HG02840 (cell line): ENCODE data around the gene CX3CR1.
A peak's percentile ranks its signal among the peaks of the same experiment; 100 is the strongest.
"Not testable (repeated sequence)": the region's sequence is repeated elsewhere in the genome, so short reads cannot be mapped to it uniquely, and the experiment has no call there.

ENCODE experiments used
- ATAC-seq: cut with Tn5 transposase; IDR thresholded peaks from one replicate; pipeline ENCODE4 v1.9.1; 2021; ENCODE audit warnings: mild to moderate bottlenecking, moderate library complexity, moderate number of reproducible peaks; ENCODE audit not compliant: unreplicated experiment, low FRiP score

The CX3CR1 gene, protein sequence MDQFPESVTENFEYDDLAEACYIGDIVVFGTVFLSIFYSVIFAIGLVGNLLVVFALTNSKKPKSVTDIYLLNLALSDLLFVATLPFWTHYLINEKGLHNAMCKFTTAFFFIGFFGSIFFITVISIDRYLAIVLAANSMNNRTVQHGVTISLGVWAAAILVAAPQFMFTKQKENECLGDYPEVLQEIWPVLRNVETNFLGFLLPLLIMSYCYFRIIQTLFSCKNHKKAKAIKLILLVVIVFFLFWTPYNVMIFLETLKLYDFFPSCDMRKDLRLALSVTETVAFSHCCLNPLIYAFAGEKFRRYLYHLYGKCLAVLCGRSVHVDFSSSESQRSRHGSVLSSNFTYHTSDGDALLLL

DNA sequence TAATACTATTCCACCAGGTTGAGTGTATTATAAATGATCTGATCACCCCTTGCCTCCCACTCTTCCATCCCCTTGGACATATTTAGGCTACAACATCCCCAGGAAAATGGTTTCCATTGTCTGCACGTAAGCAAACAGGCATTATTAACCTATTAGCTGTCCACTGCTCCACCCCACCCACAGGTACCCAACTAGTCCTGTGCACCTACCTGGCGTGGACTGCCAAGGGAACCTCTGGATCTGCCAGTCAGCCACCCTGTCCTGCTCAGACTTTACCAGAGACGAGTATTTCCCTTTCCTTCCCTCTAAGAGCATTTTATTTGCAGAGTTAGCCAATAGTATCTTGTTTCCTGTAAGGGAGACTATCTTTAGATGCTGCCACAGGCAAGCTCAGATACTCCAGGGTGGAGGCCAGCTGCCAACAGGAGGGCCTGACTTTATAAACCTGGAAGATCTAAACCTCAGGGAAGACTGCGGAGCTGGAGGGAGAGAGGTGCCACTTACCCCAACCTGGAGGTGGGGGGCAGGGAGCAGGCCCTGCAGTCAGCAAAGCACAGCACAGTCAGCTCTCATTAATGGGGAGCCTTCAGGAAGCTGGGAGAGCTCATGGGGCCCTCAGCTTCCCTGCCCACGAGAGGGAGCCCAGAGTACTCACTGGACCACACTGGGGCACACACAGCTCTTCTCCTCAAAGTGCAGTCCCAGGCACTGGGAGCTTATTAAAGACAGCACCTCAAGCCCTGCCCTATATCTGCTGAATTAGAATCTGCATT is at the start of gene CX3CR1:
TSS of gene CX3CR1 (minus strand) at position 292 of the 773 bp plus-strand sequence. CDS start 13,527 bp downstream, outside the sequence.
- no peak for ATAC-seq

DNA sequence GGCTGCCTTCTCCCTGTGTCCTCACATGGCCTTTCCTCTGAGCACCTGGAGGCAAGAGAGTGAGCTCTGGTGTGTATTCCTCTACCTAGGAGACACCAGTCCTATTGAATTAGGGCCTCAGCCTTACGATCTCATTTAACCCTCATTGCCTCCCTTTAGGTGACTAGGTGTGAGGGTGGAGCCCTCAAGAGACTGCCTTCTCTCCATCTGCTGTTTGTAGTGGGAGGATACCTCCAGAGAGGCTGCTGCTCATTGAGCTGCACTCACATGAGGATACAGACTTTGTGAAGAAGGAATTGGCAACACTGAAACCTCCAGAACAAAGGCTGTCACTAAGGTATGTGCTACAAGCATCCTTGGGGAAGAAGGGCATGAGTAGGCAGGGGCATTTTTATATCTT is 49.7 kb upstream of the CX3CR1 start, which contains the start of gene CCR8:
TSS of gene CCR8 (plus strand) at position 217 of the 400 bp plus-strand sequence. CDS start 2,623 bp downstream, outside the sequence.
- ATAC-seq, result no peak

DNA sequence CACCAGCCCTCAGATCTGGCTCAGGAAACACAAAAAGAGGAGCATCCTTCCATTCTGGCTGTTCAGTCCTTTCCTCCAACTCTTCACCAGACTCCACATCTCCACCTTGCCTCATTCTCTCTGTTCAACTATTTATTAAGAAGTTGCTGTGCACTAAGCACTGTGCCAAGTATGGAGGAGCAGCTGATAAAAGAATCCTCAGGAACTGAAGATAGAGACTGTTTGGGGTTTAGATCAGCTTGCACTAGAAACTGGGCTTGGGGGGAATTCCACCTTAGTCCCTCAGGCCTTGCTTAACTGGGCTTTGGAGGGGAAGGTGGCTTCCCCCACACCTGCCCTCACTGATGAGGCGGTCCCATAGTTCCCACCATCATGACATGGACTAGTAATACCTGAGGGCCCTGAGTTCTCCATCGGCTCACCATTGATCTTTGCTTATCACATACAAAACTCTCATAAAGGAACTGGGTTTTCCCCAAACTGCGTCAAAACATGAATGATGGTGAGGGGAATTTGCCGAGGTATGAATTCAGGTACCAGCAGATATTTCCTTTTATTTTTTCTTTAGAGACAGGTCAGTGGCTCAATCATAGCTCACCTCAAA is 48.0 kb upstream of the CX3CR1 start:
- ATAC-seq, result peak; percentile 59

DNA sequence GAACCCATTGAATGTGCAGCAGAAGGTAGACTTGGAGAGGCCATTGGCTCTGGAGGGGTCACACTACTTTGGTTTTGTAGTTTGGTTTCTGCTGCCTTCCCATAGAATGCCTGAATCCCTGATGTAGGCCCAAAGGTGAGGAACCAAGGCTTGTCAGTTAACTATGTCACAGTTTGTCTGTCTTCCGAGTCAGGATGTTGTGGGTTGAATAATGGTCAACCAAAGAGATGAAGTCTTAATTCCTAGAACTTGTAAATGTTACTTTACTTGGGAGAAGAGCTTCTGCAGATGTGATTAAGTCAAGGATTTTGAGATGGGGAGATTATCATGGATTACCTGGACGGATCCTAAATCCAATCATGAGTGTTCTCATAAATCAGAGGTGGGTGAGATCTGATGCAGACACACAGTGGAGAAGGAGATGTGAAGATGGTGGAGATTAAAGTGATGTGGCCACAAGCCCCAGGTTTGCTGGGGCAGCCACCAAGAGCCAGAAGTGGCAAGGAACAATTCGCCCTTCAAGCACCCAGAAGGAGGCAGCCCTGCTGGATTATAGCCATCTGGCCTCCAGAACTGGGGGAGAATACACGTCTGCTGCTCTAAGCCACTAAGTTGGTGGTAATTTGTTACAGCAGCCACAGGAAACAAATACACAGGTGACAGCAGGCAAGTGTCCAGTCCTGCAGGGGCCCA is 47.4 kb upstream of the CX3CR1 start:
- ATAC-seq, result no peak

DNA sequence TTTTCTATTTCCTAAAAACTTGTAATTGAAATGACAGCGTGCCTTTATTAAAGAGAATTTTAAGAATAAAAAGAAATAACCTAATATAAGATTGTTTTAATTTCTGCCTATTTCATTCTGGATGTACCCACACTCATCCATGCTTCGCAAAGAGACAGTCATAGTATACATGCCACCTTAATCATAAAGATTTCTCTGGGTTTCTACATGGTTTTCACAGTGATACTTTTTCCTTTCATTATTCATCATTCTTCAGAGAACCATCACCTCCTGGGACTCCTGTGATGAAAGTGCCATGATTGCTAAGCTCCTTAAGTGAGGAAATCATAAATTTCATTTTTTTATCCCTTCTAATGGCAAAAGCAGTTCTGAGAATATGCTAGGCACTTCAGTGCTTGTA is 45.4 kb upstream of the CX3CR1 start:
- no peak for ATAC-seq

DNA sequence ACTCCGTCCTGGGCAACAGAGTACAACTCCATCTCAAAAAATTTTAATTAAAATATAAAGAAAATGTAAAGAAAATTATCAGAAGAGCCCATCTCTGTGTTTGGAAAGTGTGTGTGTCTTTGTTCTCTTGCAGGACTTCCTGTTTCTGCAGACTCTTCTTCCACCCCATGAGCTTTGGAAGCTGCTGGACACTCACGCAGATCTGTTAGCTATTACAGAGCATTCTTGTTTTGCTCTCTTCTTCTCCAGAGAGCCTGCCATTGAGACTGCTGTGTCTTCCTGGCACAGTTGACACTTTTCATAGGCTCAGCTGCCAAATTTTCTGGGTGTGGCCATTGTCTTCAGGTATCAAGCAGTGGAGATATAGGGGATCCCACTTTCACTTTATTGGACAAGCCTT is 43.7 kb upstream of the CX3CR1 start:
- no peak for ATAC-seq

DNA sequence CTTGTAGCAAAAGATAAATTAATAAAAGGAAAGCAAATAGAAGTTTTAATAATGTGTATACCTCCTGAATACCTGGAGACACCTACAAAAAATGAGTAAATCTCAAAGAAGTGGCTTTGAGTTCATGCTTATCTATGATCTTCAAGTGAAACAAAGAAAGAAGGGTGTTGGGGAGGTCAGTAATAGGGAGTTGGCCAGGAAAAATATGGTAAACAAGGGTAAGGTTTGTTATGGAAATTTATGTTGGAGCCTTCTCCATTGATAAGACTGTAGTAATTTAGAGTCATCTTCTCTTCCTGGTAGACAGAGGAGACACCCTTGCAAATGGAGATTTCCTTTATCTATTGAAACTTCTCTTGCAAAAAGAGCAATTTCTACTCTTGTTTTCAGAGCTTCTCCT is 43.1 kb upstream of the CX3CR1 start:
- no peak for ATAC-seq

DNA sequence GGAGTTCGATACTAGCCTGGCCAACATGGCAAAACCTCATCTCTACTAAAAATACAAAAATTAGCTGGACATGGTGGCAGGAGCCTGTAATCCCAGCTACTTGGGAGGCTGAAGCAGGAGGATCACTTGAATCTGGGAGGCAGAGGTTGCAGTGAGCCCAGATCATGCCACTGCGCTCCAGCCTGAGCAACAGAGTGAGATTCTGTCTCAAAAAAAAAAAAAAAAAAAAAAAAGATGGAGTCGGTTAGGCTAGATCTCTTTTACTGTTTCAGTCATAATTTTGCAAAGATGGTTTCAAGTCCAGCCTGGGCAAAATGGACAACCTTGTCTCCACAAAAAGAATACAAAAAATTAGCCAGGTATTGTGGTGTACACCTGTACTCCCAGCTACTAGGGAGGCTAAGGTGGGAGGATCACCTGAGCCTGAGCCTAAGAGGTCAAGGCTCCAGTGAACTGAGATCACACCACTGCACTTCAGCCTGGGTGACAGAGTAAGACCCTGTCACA is 42.4 kb upstream of the CX3CR1 start:
- ATAC-seq, result not testable (repeated sequence)

DNA sequence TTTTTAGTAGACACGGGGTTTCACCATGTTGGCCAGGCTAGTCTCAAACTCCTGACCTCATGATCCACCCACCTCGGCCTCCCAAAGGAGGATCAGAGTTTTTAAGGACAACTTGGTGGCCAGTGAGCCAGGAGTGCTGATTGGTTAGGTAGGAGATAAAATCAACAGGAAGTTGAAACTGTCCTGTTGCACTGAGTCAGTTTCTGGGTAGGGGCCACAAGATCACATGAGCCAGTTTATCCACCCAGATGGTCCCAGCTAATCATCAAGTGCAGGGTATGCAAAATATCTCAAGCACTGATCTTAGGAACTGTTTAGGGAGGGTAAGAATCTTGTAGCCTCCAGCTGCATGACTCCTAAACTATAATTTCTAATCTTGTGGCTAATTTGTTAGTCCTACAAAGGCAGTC is 41.7 kb upstream of the CX3CR1 start:
- ATAC-seq, result not testable (repeated sequence)

DNA sequence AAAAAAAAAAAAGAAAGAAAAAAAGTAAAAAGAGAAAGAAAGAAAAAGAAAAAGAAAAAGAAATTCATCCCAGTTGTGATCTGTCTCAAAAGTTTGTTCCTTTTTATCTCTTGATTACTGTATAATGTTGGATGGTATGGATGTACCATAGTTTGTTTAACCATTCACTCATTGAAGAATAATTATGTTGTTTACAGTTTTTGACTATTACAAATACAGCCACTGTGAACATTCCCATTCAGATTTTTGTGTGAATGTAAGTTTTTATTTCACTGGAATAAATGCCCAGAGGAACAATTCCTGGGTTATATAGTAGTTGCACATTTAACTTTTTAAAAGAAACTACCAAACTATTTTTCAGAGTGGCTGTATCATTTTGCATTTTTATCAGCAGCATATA is 39.4 kb upstream of the CX3CR1 start:
- ATAC-seq, result no peak

DNA sequence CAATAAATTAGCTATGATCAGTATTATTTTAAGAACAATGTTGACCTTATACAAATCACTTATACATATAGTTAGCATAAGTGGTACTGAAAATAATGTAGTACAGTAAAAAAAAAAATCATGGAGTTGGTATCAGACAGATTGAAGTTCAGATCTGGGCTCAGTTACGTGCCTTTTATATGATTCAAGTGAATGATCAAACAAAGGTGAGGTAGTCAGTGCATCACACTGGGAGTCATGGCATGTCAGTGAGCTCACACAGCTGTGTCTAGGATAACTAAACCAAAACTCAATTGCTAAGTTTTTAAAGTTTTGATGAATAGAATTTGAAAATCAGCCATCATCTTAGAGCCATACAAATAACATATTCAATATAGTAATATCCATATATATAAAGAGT is 38.5 kb upstream of the CX3CR1 start:
- ATAC-seq, result no peak

DNA sequence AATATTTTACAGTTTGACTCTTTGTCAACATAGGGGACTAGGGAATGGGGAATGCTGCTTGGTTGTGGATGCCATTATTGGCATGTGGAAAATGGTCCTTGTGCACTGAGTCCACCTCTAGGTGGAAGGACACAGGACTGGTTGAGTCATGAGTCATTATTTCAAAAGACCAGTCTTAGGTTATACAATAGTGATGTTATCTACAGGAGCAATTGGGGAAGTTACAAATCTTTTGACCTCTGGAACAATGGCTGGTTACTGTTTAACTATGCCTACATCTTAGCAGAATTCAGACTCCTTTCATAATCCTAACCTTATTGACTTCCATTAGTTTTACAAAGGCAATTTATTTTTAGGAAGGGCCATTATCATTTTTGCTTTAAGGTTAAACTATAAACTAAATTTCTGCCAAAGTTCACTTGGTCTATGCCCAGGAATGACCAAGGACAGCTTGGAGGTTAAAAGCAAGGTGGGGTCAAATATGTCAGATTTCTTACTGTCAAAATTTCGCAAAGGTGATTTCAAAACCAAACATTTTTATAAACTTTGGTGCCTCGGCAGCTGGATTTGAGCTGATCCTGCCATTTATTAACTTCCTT is 37.8 kb upstream of the CX3CR1 start:
- no peak for ATAC-seq

DNA sequence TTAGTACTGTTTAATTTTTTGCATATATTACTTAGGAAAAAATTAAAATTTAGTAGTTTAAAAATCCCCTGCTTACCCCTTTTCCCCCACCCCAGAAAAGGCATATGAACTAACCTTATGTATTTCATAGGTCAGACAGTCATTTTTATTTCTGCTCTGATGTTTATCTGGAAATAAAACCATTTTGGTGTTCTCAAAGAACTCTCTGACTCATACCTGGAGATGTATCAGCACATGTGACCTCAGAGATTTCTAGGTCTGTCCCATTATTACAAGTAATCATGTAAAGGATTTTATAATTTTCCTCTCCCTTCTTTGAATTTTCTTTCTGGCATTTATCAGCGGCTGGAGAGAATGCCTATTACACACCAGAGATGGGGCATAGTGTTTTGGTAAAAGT is 35.6 kb upstream of the CX3CR1 start:
- no peak for ATAC-seq

DNA sequence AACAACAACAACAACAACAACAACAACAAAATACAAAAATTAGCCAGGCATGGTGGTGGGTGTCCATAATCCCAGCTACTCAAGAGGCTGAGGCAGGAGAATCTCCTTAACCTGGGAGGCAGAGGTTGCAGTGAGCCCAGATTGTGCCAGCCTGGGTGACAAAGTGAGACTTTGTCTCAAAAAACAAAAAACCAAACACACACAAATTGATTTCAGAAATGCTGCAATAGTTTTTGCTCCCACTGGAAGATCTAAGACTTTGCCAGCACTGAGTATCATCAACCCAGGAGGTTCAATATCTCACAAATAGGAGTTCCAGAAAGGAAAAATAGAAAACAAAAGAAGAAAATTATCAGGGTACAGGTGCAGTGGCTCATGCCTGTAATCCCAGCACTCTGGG is 33.5 kb upstream of the CX3CR1 start:
- ATAC-seq, result no peak

DNA sequence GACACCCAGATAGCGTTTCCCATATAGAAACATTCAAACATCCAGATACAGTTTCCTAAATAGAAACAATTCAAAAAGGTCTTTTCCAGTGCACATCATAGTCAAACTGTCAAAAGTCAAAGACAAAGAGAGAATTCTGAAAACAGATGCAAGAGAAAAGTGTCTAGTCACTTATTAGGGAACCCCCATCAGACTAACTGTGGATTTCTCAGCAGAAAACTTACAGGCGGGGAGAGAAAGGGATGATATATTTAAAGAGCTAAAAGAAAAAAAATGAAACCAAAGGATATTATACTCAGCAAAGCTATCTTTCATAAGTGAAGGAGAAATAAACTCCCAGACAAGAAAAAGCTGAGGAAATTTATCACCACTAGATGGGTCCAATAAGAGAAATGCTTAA is 22.3 kb upstream of the CX3CR1 start:
- ATAC-seq, result no peak

DNA sequence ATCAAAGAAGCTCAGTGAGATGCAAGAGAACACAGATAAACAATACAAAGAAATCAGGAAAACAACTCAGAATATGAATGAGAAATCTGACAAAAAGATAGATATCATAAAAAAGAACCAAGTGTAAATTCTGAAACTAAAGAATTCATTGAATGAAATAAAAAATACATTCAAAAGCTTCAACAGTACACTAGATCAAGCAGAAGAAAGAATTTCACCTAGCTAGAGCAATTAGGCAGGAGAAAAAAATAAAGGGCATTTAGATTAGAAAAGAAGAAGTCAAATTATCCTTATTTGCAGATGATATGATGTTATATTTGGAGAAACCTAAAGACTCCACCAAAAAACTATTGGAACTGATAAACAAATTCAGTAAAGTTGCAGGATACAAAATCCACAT is 19.4 kb upstream of the CX3CR1 start:
- ATAC-seq, result no peak

DNA sequence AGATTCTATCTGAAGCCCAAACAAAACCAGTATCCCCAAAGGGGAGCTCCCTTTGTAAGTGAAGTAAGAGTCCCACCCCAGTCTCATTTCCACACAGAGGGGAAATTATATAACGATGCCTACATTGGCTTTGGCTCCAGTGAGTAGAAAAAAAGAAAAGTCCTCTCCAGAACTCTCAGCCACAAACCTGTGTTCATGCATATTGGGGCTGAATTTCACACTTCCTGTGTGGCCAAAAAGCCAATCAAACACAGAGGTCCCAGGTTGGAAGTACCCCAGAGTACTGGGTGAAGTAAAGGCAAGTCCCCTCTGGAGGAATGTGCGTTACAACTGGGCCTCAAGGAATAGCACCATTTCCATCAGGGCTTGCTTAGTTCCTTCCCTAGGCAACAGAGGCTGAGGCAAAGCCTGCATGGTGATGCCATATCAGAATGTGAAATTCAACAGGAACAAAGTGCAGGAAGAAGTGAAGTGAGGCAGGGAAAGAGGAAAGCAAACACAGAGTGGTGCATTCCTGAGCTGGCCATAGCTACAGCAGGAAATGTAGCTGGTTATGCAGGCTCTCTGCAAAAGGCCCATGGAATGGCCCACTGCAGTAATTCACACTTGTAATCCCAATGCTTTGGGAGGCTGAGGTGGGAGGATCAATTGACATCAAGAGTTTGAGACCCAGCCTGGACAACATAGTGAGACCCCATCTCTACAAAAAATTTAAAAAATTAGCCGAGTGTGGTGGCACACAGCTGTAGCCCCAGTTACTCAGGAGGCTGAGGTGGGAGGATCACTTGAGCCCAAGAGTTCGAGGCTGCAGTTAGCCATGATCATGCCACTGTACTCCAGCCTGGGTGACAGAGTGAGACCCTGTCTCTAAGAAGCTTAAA is 16.6 kb upstream of the CX3CR1 start:
- no peak for ATAC-seq

DNA sequence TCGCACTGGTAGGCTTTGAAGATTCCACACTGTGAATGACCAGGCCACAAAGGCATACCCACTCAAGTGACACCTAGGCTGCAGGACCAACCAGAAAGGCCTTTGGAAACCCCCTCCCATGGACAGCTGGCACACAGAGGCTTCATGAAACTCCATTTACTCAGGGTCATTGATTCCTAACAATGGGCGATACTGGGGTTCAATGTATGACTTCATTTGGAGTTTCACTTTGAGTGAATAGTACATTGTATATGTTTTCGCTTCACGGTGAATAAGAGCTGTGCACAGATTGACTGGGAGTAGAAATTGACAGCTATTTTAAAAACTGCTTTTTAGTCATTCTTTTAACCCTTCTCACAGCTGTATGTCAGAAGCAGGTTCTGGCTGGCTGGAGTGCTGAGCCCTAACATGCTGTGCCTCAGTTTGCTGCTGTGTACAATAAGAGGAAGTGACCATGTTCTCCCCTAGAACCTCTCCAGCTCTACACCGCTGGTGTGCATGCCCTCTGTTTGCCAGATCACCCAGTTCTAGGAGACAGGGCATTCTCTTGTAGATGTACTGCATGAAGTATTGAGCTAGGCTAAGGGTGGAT is 15.4 kb upstream of the CX3CR1 start:
- peak; percentile 80 for ATAC-seq
